ENCODE data around the gene OR2J2. TPM values are rescaled to one million over a fixed set of nuclear protein-coding genes. Genes with fewer than 3 reads are reported as not detected.
"Not testable (repeated sequence)": the region's sequence is repeated elsewhere in the genome, so short reads cannot be mapped to it uniquely, and the experiment has no call there.

OR2J2 gene
- not detected for polyA plus RNA-seq (2013, experiment 1 of 2)
- polyA plus RNA-seq (2013, experiment 2 of 2), result not detected

GRCh38 chr6:29170607-29171006 lies at the start of gene OR2J2:
Gene OR2J2, plus strand, starts transcription at chr6:29170907. Its CDS starts 2,729 bp downstream, at chr6:29173636.
- not testable (repeated sequence) for H3K27me3 ChIP-seq (ENCODE audit: control insufficient read depth in 3 of 3, insufficient read depth in 3 of 3, low read depth in 1 of 3, low read length in 3 of 3); H3K79me1 ChIP-seq (ENCODE audit: low read depth, low read length)
- no CpG with 5 or more reads among the region's 2 CpGs for WGBS, 2 donors (ENCODE audit: extremely low coverage in 2 of 2, insufficient read length in 2 of 2, insufficient replicate concordance in 1 of 2)

GRCh38 chr6:29129326-29130012 lies 41.2 kb upstream of the OR2J2 start:
- H3K4ac ChIP-seq (ENCODE audit: low read length), result no peak overlapping the region
- H2AFZ ChIP-seq (ENCODE audit: low read length), result no peak overlapping the region
- no peak overlapping the region for H4K8ac ChIP-seq (ENCODE audit: low read depth, low read length)
- H3K9me3 ChIP-seq (replicated peaks in 1 of 2; ENCODE audit: control insufficient read depth in 2 of 2, insufficient read depth in 1 of 2, low read depth in 1 of 2, low read length in 2 of 2), result no peaks in the 10 kb centered on the region
- H2BK15ac ChIP-seq (ENCODE audit: low read length), result no peak overlapping the region
- H3K36me3 ChIP-seq (replicated peaks in 1 of 2; ENCODE audit: control insufficient read depth in 2 of 2, insufficient read depth in 2 of 2, low read length in 2 of 2), result no peaks in the 10 kb centered on the region
- H2BK5ac ChIP-seq (ENCODE audit: low read length), result no peak overlapping the region
- H3K18ac ChIP-seq (ENCODE audit: low read length), result peak overlapping the region; percentile 35
- no peaks in the 10 kb centered on the region for H3K4me1 ChIP-seq (ENCODE audit: control insufficient read depth in 2 of 2, insufficient read depth in 1 of 2, low read depth in 1 of 2, low read length in 2 of 2)
- no peak for DNase-seq (ENCODE audit: low spot score)
- WGBS, 2 donors (ENCODE audit: extremely low coverage in 2 of 2, insufficient read length in 2 of 2, insufficient replicate concordance in 1 of 2), result no CpG with 5 or more reads among the region's 15 CpGs
- no peak overlapping the region for H3K23ac ChIP-seq (ENCODE audit: low read depth, low read length, poor library complexity)
- H3K27ac ChIP-seq (replicated peaks; ENCODE audit: low read length), result no peak overlapping the region
- no peak overlapping the region for H4K91ac ChIP-seq (ENCODE audit: low read depth, low read length, poor library complexity)
- no peak overlapping the region for H3K4me3 ChIP-seq (ENCODE audit: low read length in 2 of 2)
- H3K9ac ChIP-seq (ENCODE audit: low read depth, low read length, poor library complexity), result peak overlapping the region; percentile 50
- H2AK5ac ChIP-seq (ENCODE audit: low read depth, low read length), result no peak overlapping the region
- H2BK12ac ChIP-seq (ENCODE audit: low read length), result no peak overlapping the region
- no peak overlapping the region for H2BK120ac ChIP-seq (ENCODE audit: low read depth, low read length)
- no peaks in the 10 kb centered on the region for H3K79me1 ChIP-seq (ENCODE audit: low read depth, low read length)
- no peak overlapping the region for H3K4me2 ChIP-seq (ENCODE audit: insufficient read depth, low read length, poor library complexity, severe bottlenecking)
- peaks cover 0 to 11% (median 0%) of the 10 kb centered on the region in 3 experiments for H3K27me3 ChIP-seq (ENCODE audit: control insufficient read depth in 3 of 3, insufficient read depth in 3 of 3, low read depth in 1 of 3, low read length in 3 of 3)
- H3K14ac ChIP-seq (ENCODE audit: low read length), result peak overlapping the region; percentile 94

More at GRCh38 chr6:29170607-29171006, at the start of gene OR2J2:
- not testable (repeated sequence) for H2AFZ ChIP-seq (ENCODE audit: low read length); H3K4me2 ChIP-seq (ENCODE audit: insufficient read depth, low read length, poor library complexity, severe bottlenecking); H3K4me1 ChIP-seq (ENCODE audit: control insufficient read depth in 2 of 2, insufficient read depth in 1 of 2, low read depth in 1 of 2, low read length in 2 of 2); H2AK5ac ChIP-seq (ENCODE audit: low read depth, low read length); H2BK12ac ChIP-seq (ENCODE audit: low read length); DNase-seq (ENCODE audit: low spot score); H3K4ac ChIP-seq (ENCODE audit: low read length); H3K18ac ChIP-seq (ENCODE audit: low read length); H3K9ac ChIP-seq (ENCODE audit: low read depth, low read length, poor library complexity); H2BK120ac ChIP-seq (ENCODE audit: low read depth, low read length); H2BK5ac ChIP-seq (ENCODE audit: low read length); H4K91ac ChIP-seq (ENCODE audit: low read depth, low read length, poor library complexity); H2BK15ac ChIP-seq (ENCODE audit: low read length); H3K23ac ChIP-seq (ENCODE audit: low read depth, low read length, poor library complexity); H3K27ac ChIP-seq (replicated peaks; ENCODE audit: low read length); H4K8ac ChIP-seq (ENCODE audit: low read depth, low read length); H3K9me3 ChIP-seq (replicated peaks in 1 of 2; ENCODE audit: control insufficient read depth in 2 of 2, insufficient read depth in 1 of 2, low read depth in 1 of 2, low read length in 2 of 2); H3K4me3 ChIP-seq (ENCODE audit: low read length in 2 of 2); H3K36me3 ChIP-seq (replicated peaks in 1 of 2; ENCODE audit: control insufficient read depth in 2 of 2, insufficient read depth in 2 of 2, low read length in 2 of 2); H3K14ac ChIP-seq (ENCODE audit: low read length)

- H3K79me1 ChIP-seq (ENCODE audit: low read depth, low read length), result no peaks in the 10 kb centered on the region
- no peak overlapping the region for H3K27ac ChIP-seq (replicated peaks; ENCODE audit: low read length)
- peaks cover 0 to 11% (median 0%) of the 10 kb centered on the region in 3 experiments for H3K27me3 ChIP-seq (ENCODE audit: control insufficient read depth in 3 of 3, insufficient read depth in 3 of 3, low read depth in 1 of 3, low read length in 3 of 3)
- H2BK12ac ChIP-seq (ENCODE audit: low read length), result no peak overlapping the region
- H3K23ac ChIP-seq (ENCODE audit: low read depth, low read length, poor library complexity), result no peak overlapping the region
- H3K4me2 ChIP-seq (ENCODE audit: insufficient read depth, low read length, poor library complexity, severe bottlenecking), result no peak overlapping the region
- H3K9me3 ChIP-seq (replicated peaks in 1 of 2; ENCODE audit: control insufficient read depth in 2 of 2, insufficient read depth in 1 of 2, low read depth in 1 of 2, low read length in 2 of 2), result no peaks in the 10 kb centered on the region
- no peak overlapping the region for H3K4me3 ChIP-seq (ENCODE audit: low read length in 2 of 2)
- H3K4me1 ChIP-seq (ENCODE audit: control insufficient read depth in 2 of 2, insufficient read depth in 1 of 2, low read depth in 1 of 2, low read length in 2 of 2), result no peaks in the 10 kb centered on the region
- H3K36me3 ChIP-seq (replicated peaks in 1 of 2; ENCODE audit: control insufficient read depth in 2 of 2, insufficient read depth in 2 of 2, low read length in 2 of 2), result no peaks in the 10 kb centered on the region
- no peak overlapping the region for H3K18ac ChIP-seq (ENCODE audit: low read length)
- no peak overlapping the region for H3K4ac ChIP-seq (ENCODE audit: low read length)
- H2BK5ac ChIP-seq (ENCODE audit: low read length), result no peak overlapping the region
- no peak overlapping the region for H2AFZ ChIP-seq (ENCODE audit: low read length)
- no peak overlapping the region for H3K9ac ChIP-seq (ENCODE audit: low read depth, low read length, poor library complexity)
- no peak overlapping the region for H2AK5ac ChIP-seq (ENCODE audit: low read depth, low read length)
- no peak overlapping the region for H4K8ac ChIP-seq (ENCODE audit: low read depth, low read length)
- H4K91ac ChIP-seq (ENCODE audit: low read depth, low read length, poor library complexity), result no peak overlapping the region
- no peak for DNase-seq (ENCODE audit: low spot score)
- no peak overlapping the region for H3K14ac ChIP-seq (ENCODE audit: low read length)
- WGBS, 2 donors (ENCODE audit: extremely low coverage in 2 of 2, insufficient read length in 2 of 2, insufficient replicate concordance in 1 of 2), result no CpG with 5 or more reads among the region's 4 CpGs
- no peak overlapping the region for H2BK120ac ChIP-seq (ENCODE audit: low read depth, low read length)
- no peak overlapping the region for H2BK15ac ChIP-seq (ENCODE audit: low read length)
Observed at GRCh38 chr6:29130644-29131043, 40.1 kb upstream of the OR2J2 start.

- no peak overlapping the region for H2BK5ac ChIP-seq (ENCODE audit: low read length)
- H4K91ac ChIP-seq (ENCODE audit: low read depth, low read length, poor library complexity), result no peak overlapping the region
- H2AFZ ChIP-seq (ENCODE audit: low read length), result no peak overlapping the region
- H3K4me1 ChIP-seq (ENCODE audit: control insufficient read depth in 2 of 2, insufficient read depth in 1 of 2, low read depth in 1 of 2, low read length in 2 of 2), result no peaks in the 10 kb centered on the region
- WGBS, 2 donors (ENCODE audit: extremely low coverage in 2 of 2, insufficient read length in 2 of 2, insufficient replicate concordance in 1 of 2), result no CpG with 5 or more reads among the region's 2 CpGs
- no peak for DNase-seq (ENCODE audit: low spot score)
- no peaks in the 10 kb centered on the region for H3K9me3 ChIP-seq (replicated peaks in 1 of 2; ENCODE audit: control insufficient read depth in 2 of 2, insufficient read depth in 1 of 2, low read depth in 1 of 2, low read length in 2 of 2)
- H3K79me1 ChIP-seq (ENCODE audit: low read depth, low read length), result no peaks in the 10 kb centered on the region
- no peak overlapping the region for H4K8ac ChIP-seq (ENCODE audit: low read depth, low read length)
- H3K27ac ChIP-seq (replicated peaks; ENCODE audit: low read length), result no peak overlapping the region
- no peak overlapping the region for H3K9ac ChIP-seq (ENCODE audit: low read depth, low read length, poor library complexity)
- no peak overlapping the region for H3K14ac ChIP-seq (ENCODE audit: low read length)
- H2AK5ac ChIP-seq (ENCODE audit: low read depth, low read length), result no peak overlapping the region
- no peak overlapping the region for H3K4ac ChIP-seq (ENCODE audit: low read length)
- H3K36me3 ChIP-seq (replicated peaks in 1 of 2; ENCODE audit: control insufficient read depth in 2 of 2, insufficient read depth in 2 of 2, low read length in 2 of 2), result no peaks in the 10 kb centered on the region
- no peak overlapping the region for H3K23ac ChIP-seq (ENCODE audit: low read depth, low read length, poor library complexity)
- no peak overlapping the region for H2BK12ac ChIP-seq (ENCODE audit: low read length)
- no peak overlapping the region for H3K18ac ChIP-seq (ENCODE audit: low read length)
- no peak overlapping the region for H2BK15ac ChIP-seq (ENCODE audit: low read length)
- no peak overlapping the region for H3K4me3 ChIP-seq (ENCODE audit: low read length in 2 of 2)
- H3K27me3 ChIP-seq (ENCODE audit: control insufficient read depth in 3 of 3, insufficient read depth in 3 of 3, low read depth in 1 of 3, low read length in 3 of 3), result peaks cover 0 to 11% (median 0%) of the 10 kb centered on the region in 3 experiments
- H3K4me2 ChIP-seq (ENCODE audit: insufficient read depth, low read length, poor library complexity, severe bottlenecking), result no peak overlapping the region
- no peak overlapping the region for H2BK120ac ChIP-seq (ENCODE audit: low read depth, low read length)
Observed at GRCh38 chr6:29131691-29132090, 39.0 kb upstream of the OR2J2 start.

Data from neuronal stem cell (in vitro differentiated cells).